Measurements from ENCODE around the gene PAWR.

- TF ChIP-seq CTCF (tag by site-specific recombination; IDR thresholded peaks at IDR 0.05), result no peak
- TF ChIP-seq PBX3 (CRISPR knock-in tag; IDR thresholded peaks at IDR 0.05), result no peak
- no peak for TF ChIP-seq ZSCAN4 (tag by site-specific recombination; IDR thresholded peaks at IDR 0.05)
- no peak for TF ChIP-seq ZBTB11 (tag by site-specific recombination; conservative IDR thresholded peaks at IDR 0.05; ENCODE audit: low read depth)
- no peak for TF ChIP-seq ZNF639 (tag by site-specific recombination; IDR thresholded peaks at IDR 0.05)
- TF ChIP-seq ZNF121 (tag by site-specific recombination; IDR thresholded peaks at IDR 0.05), result no peak
- no peak for TF ChIP-seq PRDM10 (tag by site-specific recombination; IDR thresholded peaks at IDR 0.05)
- no peak for TF ChIP-seq ZNF549 (tag by site-specific recombination; IDR thresholded peaks at IDR 0.05)
- TF ChIP-seq GLI2 (tag by site-specific recombination; IDR thresholded peaks at IDR 0.05; ENCODE audit: borderline replicate concordance, low read depth), result no peak
- no peak for TF ChIP-seq GLI4 (tag by site-specific recombination; IDR thresholded peaks at IDR 0.05)
- TF ChIP-seq ZNF274 (IDR thresholded peaks at IDR 0.05; ENCODE audit: low read length), result no peak
- no peak for TF ChIP-seq ZNF274 (tag by site-specific recombination; IDR thresholded peaks at IDR 0.05; ENCODE audit: borderline replicate concordance)
- no peak for TF ChIP-seq SCRT2 (tag by site-specific recombination; IDR thresholded peaks at IDR 0.05)
- no peak for TF ChIP-seq ZNF670 (tag by site-specific recombination; IDR thresholded peaks at IDR 0.05; ENCODE audit: low read depth)
These were observed 33.6 kb downstream of the PAWR start for GRCh38 chr12:79657136-79657535.
